22Rv1 (cell line): ENCODE measurements around the gene RTKN2.

ENCODE experiments used
- H3K27ac ChIP-seq: fragments of 450-650 bp; 2 replicates; pipeline ENCODE4 v1.5.1; 2017
- CTCF ChIP-seq: fragments of 450-650 bp; IDR thresholded peaks from 2 replicates; pipeline ENCODE4 v1.5.1; 2017; ENCODE audit warnings: mild to moderate bottlenecking
- ZFX ChIP-seq: fragments of 450-650 bp; IDR thresholded peaks from 2 replicates; pipeline ENCODE4 v1.6.1; 2017; ENCODE audit warnings: antibody characterized with exemption, borderline replicate concordance

The RTKN2 gene

GRCh38 chr10:62148155-62148554 is 120.5 kb downstream of the RTKN2 start:
- no peak overlapping the region for H3K27ac ChIP-seq
- no peak for TF ChIP-seq CTCF
- TF ChIP-seq ZFX, result no peak

GRCh38 chr10:62147425-62147824 is 121.2 kb downstream of the RTKN2 start:
- no peak overlapping the region for H3K27ac ChIP-seq
- no peak for TF ChIP-seq ZFX

GRCh38 chr10:62136931-62137330 is 131.7 kb downstream of the RTKN2 start:
- TF ChIP-seq CTCF (no peak), ZFX (no peak)
- no peak overlapping the region for H3K27ac ChIP-seq

- H3K27ac ChIP-seq, result no peak overlapping the region
- TF ChIP-seq ZFX (no peak), CTCF (no peak)
These were observed 135.0 kb downstream of the RTKN2 start for GRCh38 chr10:62133618-62134017.
